Activated naive CD8-positive, alpha-beta T cell treated with anti-CD3 and anti-CD28 coated beads for 36 hours (primary cell): ENCODE data around the gene SEC22A. TPM values are rescaled to one million over a fixed set of nuclear protein-coding genes. Genes with fewer than 3 reads are reported as not detected.

Experiments
- DNase-seq: peaks from one replicate; pipeline ENCODE4 v3.0.0; 2021
- H3K27ac Mint-ChIP-seq: one replicate; pipeline ENCODE4 v1.8.0; 2022; ENCODE audit warnings: mild to moderate bottlenecking, moderate library complexity, mixed read lengths
- H3K27me3 Mint-ChIP-seq: one replicate; pipeline ENCODE4 v1.8.0; 2022; ENCODE audit warnings: mild to moderate bottlenecking, mixed read lengths
- H3K36me3 Mint-ChIP-seq: one replicate; pipeline ENCODE4 v1.8.0; 2021; ENCODE audit warnings: mild to moderate bottlenecking, mixed read lengths
- H3K4me1 Mint-ChIP-seq: one replicate; pipeline ENCODE4 v1.8.0; 2021; ENCODE audit warnings: mixed read lengths
- H3K4me3 Mint-ChIP-seq: one replicate; pipeline ENCODE4 v1.8.0; 2022; ENCODE audit warnings: mild to moderate bottlenecking, moderate library complexity, mixed read lengths
- H3K9me3 Mint-ChIP-seq: one replicate; pipeline ENCODE4 v1.8.0; 2022; ENCODE audit warnings: mixed read lengths
- total RNA-seq, 2 experiments: library from RNA; stranded (reverse); gene quantifications; one replicate each; pipeline ENCODE4 v1.2.3, GENCODE V29; 2021

SEC22A gene
- total RNA-seq, 2 experiments from 2014 or later = 13.7 to 17.8 TPM

DNA sequence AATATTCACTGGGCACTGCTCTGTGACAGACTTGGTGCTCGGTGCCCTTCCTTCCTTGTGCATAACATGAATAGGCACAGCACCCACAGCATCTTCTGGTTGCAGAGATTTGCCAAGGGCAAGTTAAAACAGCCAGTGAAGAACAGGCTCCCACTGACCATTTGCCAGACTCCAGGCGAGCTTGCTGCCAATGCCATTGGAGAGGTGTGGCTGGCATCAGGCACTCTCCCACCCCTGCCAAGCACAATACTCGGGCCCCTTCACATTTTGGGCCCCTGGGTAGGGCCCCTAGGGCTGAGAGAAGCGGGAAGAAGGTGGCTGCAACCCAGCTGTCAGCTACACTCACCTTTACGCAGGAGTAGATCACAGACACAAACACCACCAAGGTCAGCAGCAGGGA is 112.1 kb downstream of the SEC22A start:
- Mint-ChIP-seq H3K36me3 (no peaks in the 10 kb centered on the region), H3K4me1 (no peaks in the 10 kb centered on the region)

DNA sequence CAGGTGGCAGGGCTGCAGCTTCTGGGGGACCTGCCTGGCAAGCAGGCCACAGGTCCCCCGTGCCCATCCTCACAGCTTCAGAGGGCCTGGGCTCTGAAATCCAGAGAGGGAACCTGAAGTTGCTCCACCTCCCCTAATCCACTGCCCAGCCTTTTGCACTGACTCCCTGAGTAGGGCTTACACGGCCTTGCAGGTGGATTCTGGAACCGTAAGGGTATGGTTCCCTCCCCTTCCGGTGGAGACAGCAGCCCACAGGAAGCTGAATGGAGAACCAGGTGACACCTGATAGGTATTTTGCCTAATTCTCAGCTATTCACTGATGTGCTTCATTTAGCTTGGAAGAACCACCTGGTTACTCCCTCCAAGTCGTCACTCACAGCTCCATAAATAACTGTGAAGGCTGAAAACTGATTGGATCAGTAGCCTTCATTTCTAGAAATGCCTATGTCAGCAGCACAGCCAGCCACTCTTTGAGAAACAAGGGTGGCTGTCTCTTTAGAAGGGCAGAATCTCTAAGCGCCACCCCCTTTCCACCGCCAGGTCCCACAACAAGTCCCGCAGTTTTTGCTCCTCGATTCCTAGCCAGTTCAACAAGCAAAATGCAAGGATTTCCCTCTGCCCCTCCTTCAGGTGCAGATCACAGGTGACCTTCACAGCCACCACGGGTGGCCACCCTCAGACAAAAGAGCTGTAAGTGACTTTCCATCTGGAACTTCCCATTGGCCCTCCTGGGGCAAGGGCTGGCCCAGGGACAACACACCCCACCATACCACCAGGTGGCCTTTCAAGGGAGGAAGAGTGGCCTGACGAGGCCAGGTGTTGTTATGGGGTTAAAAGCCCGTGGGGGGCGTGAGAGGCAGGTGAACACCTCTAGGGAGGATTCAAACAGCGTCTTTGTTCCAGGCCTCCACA is 112.9 kb downstream of the SEC22A start:
- H3K4me3 Mint-ChIP-seq = no peak overlapping the region
- no peak for DNase-seq
- no peaks in the 10 kb centered on the region for H3K4me1 Mint-ChIP-seq
- no peaks in the 10 kb centered on the region for H3K27me3 Mint-ChIP-seq
- H3K27ac Mint-ChIP-seq = no peak overlapping the region
- H3K36me3 Mint-ChIP-seq = no peaks in the 10 kb centered on the region
- no peaks in the 10 kb centered on the region for H3K9me3 Mint-ChIP-seq

More for the DNA sequence above, 112.1 kb downstream of the SEC22A start:
- H3K9me3 Mint-ChIP-seq = no peaks in the 10 kb centered on the region
- no peak overlapping the region for H3K4me3 Mint-ChIP-seq
- DNase-seq = no peak
- H3K27me3 Mint-ChIP-seq = peaks cover 3% of the 10 kb centered on the region
- no peak overlapping the region for H3K27ac Mint-ChIP-seq

DNA sequence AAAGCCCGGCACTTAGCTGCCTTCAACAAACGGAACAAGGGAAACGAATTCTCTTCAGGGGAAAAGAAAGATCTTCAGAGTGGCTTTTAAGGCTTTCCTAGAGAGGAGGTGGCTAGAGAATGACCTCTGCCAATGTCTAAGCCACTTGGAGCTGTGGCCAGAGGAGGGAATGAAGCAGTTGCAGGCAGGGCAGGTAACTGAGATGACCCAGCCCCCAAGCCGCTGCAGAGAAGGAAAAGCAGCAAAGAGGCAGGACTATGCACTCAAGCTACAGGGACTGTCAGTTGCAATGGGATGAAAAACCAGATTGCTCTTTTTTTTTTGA is 113.5 kb downstream of the SEC22A start:
- Mint-ChIP-seq H3K9me3 (no peaks in the 10 kb centered on the region), H3K4me1 (no peaks in the 10 kb centered on the region), H3K27ac (no peak overlapping the region), H3K36me3 (no peaks in the 10 kb centered on the region), H3K27me3 (no peaks in the 10 kb centered on the region), H3K4me3 (no peak overlapping the region)
- no peak for DNase-seq

DNA sequence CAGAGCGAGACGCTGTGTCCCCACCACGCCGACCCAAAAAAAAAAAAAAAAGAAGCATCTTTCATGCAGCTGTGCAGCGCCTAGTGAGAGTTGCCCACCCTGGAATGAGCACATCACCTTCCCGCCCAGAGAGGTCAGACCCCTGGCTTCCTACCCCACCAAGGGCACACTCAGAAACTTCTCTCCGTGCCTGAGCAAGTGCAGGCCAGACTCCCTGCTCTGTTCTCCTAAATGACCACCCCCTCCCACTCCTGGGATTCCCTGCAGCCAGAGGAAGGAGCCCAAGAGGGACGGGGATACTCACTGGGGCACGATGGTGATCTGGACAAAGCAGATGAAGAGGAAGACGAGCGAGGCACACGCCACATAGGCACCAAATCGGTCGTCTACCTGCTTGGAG is 116.0 kb downstream of the SEC22A start:
- no peak for DNase-seq
- no peaks in the 10 kb centered on the region for H3K27me3 Mint-ChIP-seq
- H3K9me3 Mint-ChIP-seq = no peaks in the 10 kb centered on the region
- no peak overlapping the region for H3K27ac Mint-ChIP-seq
- H3K36me3 Mint-ChIP-seq = no peaks in the 10 kb centered on the region
- H3K4me1 Mint-ChIP-seq = no peaks in the 10 kb centered on the region
- no peak overlapping the region for H3K4me3 Mint-ChIP-seq

DNA sequence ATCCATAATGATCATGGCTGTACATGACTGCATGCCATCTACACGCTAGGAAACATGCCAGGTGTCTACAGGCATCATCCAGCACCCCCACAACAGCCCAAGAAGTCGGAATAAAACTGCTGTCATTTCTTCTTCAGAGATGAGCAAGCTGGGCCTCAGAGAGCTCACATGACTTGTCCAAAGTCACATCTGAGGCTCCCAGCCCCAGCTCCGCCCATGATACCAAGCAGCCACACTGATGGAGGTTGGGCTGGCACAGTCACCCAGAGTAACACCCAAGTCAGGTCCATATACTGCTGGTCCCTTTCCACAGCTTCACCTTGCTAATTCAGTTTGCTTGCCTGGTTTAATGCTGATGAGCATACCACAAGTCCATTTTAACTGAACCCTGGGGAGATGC is 116.6 kb downstream of the SEC22A start:
- no peaks in the 10 kb centered on the region for H3K9me3 Mint-ChIP-seq
- no peaks in the 10 kb centered on the region for H3K27me3 Mint-ChIP-seq
- H3K4me1 Mint-ChIP-seq = no peaks in the 10 kb centered on the region
- DNase-seq = no peak
- H3K4me3 Mint-ChIP-seq = no peak overlapping the region
- H3K27ac Mint-ChIP-seq = no peak overlapping the region
- H3K36me3 Mint-ChIP-seq = no peaks in the 10 kb centered on the region

GRCh38 chr3:123319760-123320159 is 118.0 kb downstream of the SEC22A start:
- H3K4me3 Mint-ChIP-seq = no peak overlapping the region

DNA sequence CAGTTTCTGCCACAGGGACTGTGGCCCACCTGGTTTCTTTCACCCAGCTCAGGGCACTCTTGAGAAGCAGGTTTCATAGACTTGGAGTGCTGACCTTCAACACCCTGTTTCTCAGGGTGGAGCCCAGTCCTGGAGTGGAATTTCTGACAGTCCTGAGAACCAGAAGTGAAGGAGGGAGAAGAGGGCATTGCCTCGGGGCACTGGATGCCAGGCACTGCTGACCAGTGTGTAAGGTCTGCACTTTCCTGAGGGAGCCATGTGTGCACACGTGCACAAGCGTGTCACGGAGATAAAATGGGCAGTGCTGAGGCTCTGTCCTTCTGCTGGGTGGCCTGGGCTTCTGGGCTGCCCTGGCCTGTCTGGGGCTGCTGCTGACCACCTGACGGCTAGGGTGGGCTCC is 118.5 kb downstream of the SEC22A start:
- Mint-ChIP-seq H3K9me3 (no peaks in the 10 kb centered on the region), H3K4me1 (no peaks in the 10 kb centered on the region), H3K27me3 (no peaks in the 10 kb centered on the region), H3K27ac (no peak overlapping the region), H3K4me3 (no peak overlapping the region), H3K36me3 (no peaks in the 10 kb centered on the region)
- DNase-seq = no peak

More at GRCh38 chr3:123319760-123320159, 118.0 kb downstream of the SEC22A start:
- Mint-ChIP-seq H3K4me1 (no peaks in the 10 kb centered on the region), H3K27ac (no peak overlapping the region), H3K36me3 (no peaks in the 10 kb centered on the region), H3K27me3 (no peaks in the 10 kb centered on the region), H3K9me3 (no peaks in the 10 kb centered on the region)
- no peak for DNase-seq

GRCh38 chr3:123321806-123322205 is 120.1 kb downstream of the SEC22A start:
- Mint-ChIP-seq H3K27me3 (no peaks in the 10 kb centered on the region), H3K27ac (no peak overlapping the region), H3K4me3 (no peak overlapping the region), H3K36me3 (no peaks in the 10 kb centered on the region), H3K9me3 (no peaks in the 10 kb centered on the region), H3K4me1 (no peaks in the 10 kb centered on the region)
- DNase-seq = no peak

DNA sequence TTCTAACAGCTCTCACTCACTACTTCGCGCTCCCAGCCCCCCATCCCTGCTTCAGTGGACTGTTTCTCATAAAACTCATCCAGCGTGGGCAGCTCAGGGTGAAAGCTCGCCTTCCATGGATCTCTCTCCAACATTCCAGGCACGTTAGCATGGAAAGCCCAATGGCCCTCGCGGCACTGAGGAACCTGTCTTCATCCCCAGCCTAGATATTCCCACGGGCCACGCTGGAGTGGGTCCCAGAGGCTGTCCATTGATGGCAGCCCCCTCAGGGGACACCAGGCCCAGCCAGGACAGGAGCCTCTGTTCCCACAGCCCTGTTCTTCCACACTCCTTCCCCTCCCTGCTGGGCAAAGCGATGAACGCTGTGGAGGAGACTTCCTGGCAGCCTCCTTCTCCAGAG is 121.1 kb downstream of the SEC22A start:
- Mint-ChIP-seq H3K27ac (no peak overlapping the region), H3K4me1 (no peaks in the 10 kb centered on the region), H3K4me3 (no peak overlapping the region), H3K36me3 (no peaks in the 10 kb centered on the region), H3K27me3 (no peaks in the 10 kb centered on the region), H3K9me3 (no peaks in the 10 kb centered on the region)
- DNase-seq = no peak

Other genes with a start within 250 kb of the SEC22A start
- gene SEMA5B, start 174.2 kb upstream of the SEC22A start, total RNA-seq = not detected
- gene PDIA5, start 134.9 kb upstream of the SEC22A start, total RNA-seq = 10 to 100 TPM; 17.8 to 23.2 TPM
- not detected for gene ADCY5, start 247.1 kb downstream of the SEC22A start, total RNA-seq